ENCODE data around the gene DLD. TPM values are rescaled to one million over a fixed set of nuclear protein-coding genes. Genes with fewer than 3 reads are reported as not detected.

Gene DLD
- total and polyA plus RNA-seq, 9 of the 15 experiments (the other 6 are each of a cell fraction or from before 2014, with no cell fraction given) = 130 to 639 (median 247) TPM

- TF ChIP-seq BACH1 (tag; IDR thresholded peaks at IDR 0.05) (no peak), ZHX1 (conservative IDR thresholded peaks at IDR 0.05; ENCODE audit: low read length) (0 out of 2 replicates have a peak, but pooled peaks have one; percentile 69), SAP30 (IDR thresholded peaks at IDR 0.05; ENCODE audit: borderline replicate concordance, insufficient read depth, low read depth, low read length, poor library complexity, severe bottlenecking) (peak; percentile 85), MAFF (IDR thresholded peaks at IDR 0.05; ENCODE audit: low read length) (no peak), RBFOX2 (IDR thresholded peaks at IDR 0.05; ENCODE audit: low read depth, low read length) (peak; percentile 98), MAZ (CRISPR knock-in tag; conservative IDR thresholded peaks at IDR 0.05 in 1 of 2, IDR thresholded peaks at IDR 0.05 in 1 of 2) (peak; percentile 87 to 91), GTF2F1 (IDR thresholded peaks at IDR 0.05; ENCODE audit: low read depth, low read length) (peak; percentile 55; the same call in 1 of the 2 replicates), SMAD3 (CRISPR knock-in tag; conservative IDR thresholded peaks at IDR 0.05) (no peak), CTCF (IDR thresholded peaks at IDR 0.05 in 2 of 3, conservative IDR thresholded peaks at IDR 0.05 in 1 of 3; ENCODE audit: insufficient read depth in 2 of 3, low read depth in 1 of 3, low read length in 3 of 3) (0 out of 6 replicates have a peak, but pooled peaks of 1 of the 3 experiments have one; percentile 6), ZNF75A (CRISPR knock-in tag; IDR thresholded peaks at IDR 0.05) (no peak), NFIC (IDR thresholded peaks at IDR 0.05) (peak; percentile 71)
- TF ChIP-seq, protein P1, sequence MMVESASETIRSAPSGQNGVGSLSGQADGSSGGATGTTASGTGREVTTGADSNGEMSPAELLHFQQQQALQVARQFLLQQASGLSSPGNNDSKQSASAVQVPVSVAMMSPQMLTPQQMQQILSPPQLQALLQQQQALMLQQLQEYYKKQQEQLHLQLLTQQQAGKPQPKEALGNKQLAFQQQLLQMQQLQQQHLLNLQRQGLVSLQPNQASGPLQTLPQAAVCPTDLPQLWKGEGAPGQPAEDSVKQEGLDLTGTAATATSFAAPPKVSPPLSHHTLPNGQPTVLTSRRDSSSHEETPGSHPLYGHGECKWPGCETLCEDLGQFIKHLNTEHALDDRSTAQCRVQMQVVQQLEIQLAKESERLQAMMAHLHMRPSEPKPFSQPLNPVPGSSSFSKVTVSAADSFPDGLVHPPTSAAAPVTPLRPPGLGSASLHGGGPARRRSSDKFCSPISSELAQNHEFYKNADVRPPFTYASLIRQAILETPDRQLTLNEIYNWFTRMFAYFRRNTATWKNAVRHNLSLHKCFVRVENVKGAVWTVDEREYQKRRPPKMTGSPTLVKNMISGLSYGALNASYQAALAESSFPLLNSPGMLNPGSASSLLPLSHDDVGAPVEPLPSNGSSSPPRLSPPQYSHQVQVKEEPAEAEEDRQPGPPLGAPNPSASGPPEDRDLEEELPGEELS (CRISPR knock-in tag; IDR thresholded peaks at IDR 0.05; ENCODE audit: borderline replicate concordance) = 0 out of 2 replicates have a peak, but pooled peaks have one; percentile 15
- TF ChIP-seq, protein P2, sequence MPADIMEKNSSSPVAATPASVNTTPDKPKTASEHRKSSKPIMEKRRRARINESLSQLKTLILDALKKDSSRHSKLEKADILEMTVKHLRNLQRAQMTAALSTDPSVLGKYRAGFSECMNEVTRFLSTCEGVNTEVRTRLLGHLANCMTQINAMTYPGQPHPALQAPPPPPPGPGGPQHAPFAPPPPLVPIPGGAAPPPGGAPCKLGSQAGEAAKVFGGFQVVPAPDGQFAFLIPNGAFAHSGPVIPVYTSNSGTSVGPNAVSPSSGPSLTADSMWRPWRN (IDR thresholded peaks at IDR 0.05; ENCODE audit: low read depth) = peak; percentile 39; the same call in 1 of the 2 replicates
- TF ChIP-seq, protein P3, sequence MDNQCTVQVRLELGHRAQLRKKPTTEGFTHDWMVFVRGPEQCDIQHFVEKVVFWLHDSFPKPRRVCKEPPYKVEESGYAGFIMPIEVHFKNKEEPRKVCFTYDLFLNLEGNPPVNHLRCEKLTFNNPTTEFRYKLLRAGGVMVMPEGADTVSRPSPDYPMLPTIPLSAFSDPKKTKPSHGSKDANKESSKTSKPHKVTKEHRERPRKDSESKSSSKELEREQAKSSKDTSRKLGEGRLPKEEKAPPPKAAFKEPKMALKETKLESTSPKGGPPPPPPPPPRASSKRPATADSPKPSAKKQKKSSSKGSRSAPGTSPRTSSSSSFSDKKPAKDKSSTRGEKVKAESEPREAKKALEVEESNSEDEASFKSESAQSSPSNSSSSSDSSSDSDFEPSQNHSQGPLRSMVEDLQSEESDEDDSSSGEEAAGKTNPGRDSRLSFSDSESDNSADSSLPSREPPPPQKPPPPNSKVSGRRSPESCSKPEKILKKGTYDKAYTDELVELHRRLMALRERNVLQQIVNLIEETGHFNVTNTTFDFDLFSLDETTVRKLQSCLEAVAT (IDR thresholded peaks at IDR 0.05) = peak in 1 of 2 experiments; percentile 55; a peak in 1 of 4 replicates
- TF ChIP-seq, protein P4, sequence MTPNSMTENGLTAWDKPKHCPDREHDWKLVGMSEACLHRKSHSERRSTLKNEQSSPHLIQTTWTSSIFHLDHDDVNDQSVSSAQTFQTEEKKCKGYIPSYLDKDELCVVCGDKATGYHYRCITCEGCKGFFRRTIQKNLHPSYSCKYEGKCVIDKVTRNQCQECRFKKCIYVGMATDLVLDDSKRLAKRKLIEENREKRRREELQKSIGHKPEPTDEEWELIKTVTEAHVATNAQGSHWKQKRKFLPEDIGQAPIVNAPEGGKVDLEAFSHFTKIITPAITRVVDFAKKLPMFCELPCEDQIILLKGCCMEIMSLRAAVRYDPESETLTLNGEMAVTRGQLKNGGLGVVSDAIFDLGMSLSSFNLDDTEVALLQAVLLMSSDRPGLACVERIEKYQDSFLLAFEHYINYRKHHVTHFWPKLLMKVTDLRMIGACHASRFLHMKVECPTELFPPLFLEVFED (CRISPR knock-in tag; conservative IDR thresholded peaks at IDR 0.05) = 0 out of 2 replicates have a peak, but pooled peaks have one; percentile 56
Observed at GRCh38 chr7:107890962-107891635, at the start of gene DLD (continued).
